ENCODE results near the gene DUSP16. TPM values are rescaled to one million over a fixed set of nuclear protein-coding genes. Genes with fewer than 3 reads are reported as not detected.

Gene DUSP16
- total and polyA plus RNA-seq, 2 of the 8 experiments (the other 6 are each of a cell fraction or from before 2014, with no cell fraction given): 31.6 to 55.9 TPM

- H2BK20ac ChIP-seq (ENCODE audit: low read length): no peak overlapping the region
Observed at GRCh38 chr12:12453635-12454034, 109.0 kb downstream of the DUSP16 start.

More at GRCh38 chr12:12453635-12454034, 109.0 kb downstream of the DUSP16 start:
- no peaks in the 10 kb centered on the region for H3K79me1 ChIP-seq (ENCODE audit: low read depth, low read length)
- no peaks in the 10 kb centered on the region for H3K23me2 ChIP-seq (ENCODE audit: low read depth, low read length)
- FAIRE-seq: no peak
- H3K4ac ChIP-seq (replicated peaks; ENCODE audit: insufficient read length, low read depth, low read length): no peak overlapping the region
- no peak overlapping the region for H3K18ac ChIP-seq (ENCODE audit: extremely low read depth, low read length)
- no peak overlapping the region for H2BK120ac ChIP-seq (replicated peaks; ENCODE audit: low read depth, low read length)
- H3K9ac ChIP-seq (replicated peaks in 1 of 4; ENCODE audit: extremely low read depth in 1 of 4, low read depth in 3 of 4, low read length in 3 of 4): no peak overlapping the region
- H3K56ac ChIP-seq (replicated peaks; ENCODE audit: insufficient read length, low read depth, low read length): no peak overlapping the region
- no peaks in the 10 kb centered on the region for H3K27me3 ChIP-seq (replicated peaks in 1 of 4; ENCODE audit: control insufficient read depth in 3 of 4, extremely low read depth in 1 of 4, insufficient read depth in 3 of 4, low read length in 3 of 4)
- no peak overlapping the region for H3K27ac ChIP-seq (ENCODE audit: low read depth, low read length)
- no peak overlapping the region for H3K4me3 ChIP-seq (ENCODE audit: extremely low read depth in 1 of 4, insufficient read depth in 2 of 4, low read depth in 3 of 4, low read length in 4 of 4)
- H3K23ac ChIP-seq (ENCODE audit: insufficient read length): no peak overlapping the region
- CTCF ChIA-PET (ENCODE audit: partially characterized antibody): interaction anchor here (1.6 to 2.1 kb wide), 2 partner anchors 13 to 21 kb away, joined by 3 to 9 read pairs; no protein-coding TSS in a partner anchor
- WGBS, 2 experiments (ENCODE audit: extremely low coverage in 1 of 2, insufficient coverage in 1 of 2, insufficient read length in 1 of 2, insufficient replicate concordance in 2 of 2, low coverage in 1 of 2, low lambda C conversion rate in 2 of 2, missing lambda C conversion rate in 1 of 2): 84% methylated on average over 1 of the region's 1 CpG; no CpG with 5 or more reads in 1 of the 2 experiments
- POLR2A ChIA-PET (ENCODE audit: partially characterized antibody): interaction anchor here (1.4 kb wide), 1 partner anchor 69 kb away, joined by 3 read pairs; no protein-coding TSS in a partner anchor
- TF ChIP-seq FOSL1 (IDR thresholded peaks at IDR 0.05; ENCODE audit: insufficient read depth, low read depth, low read length) (no peak), ASH2L (IDR thresholded peaks at IDR 0.05; ENCODE audit: low read length) (no peak), HDAC6 (IDR thresholded peaks at IDR 0.05; ENCODE audit: low read depth, low read length) (no peak), RNF2 (IDR thresholded peaks at IDR 0.05; ENCODE audit: borderline replicate concordance, low read depth, low read length, missing control alignments, poor library complexity, severe bottlenecking) (no peak), CEBPB (IDR thresholded peaks at IDR 0.05; ENCODE audit: low read depth, low read length) (no peak), CHD2 (IDR thresholded peaks at IDR 0.05; ENCODE audit: low read length) (no peak), CBX8 (IDR thresholded peaks at IDR 0.05; ENCODE audit: borderline replicate concordance, low read depth, low read length) (no peak)
- no peak overlapping the region for H2AK5ac ChIP-seq (ENCODE audit: low read depth, low read length)
- no peaks in the 10 kb centered on the region for H3K36me3 ChIP-seq (ENCODE audit: control insufficient read depth in 2 of 4, insufficient read depth in 4 of 4, low read length in 3 of 4)
- no peak overlapping the region for H4K8ac ChIP-seq (ENCODE audit: extremely low read depth, insufficient read depth, low read length)
- no peak overlapping the region for H4K91ac ChIP-seq (replicated peaks; ENCODE audit: insufficient read length, low read length)
- H2BK5ac ChIP-seq (ENCODE audit: low read depth, low read length): no peak overlapping the region
- H3K4me2 ChIP-seq (ENCODE audit: insufficient read depth in 1 of 2, low read depth in 2 of 2, low read length in 2 of 2): no peak overlapping the region
- peaks cover 0 to 2% (median 0%) of the 10 kb centered on the region in 4 experiments; a peak in 2 of 7 replicates for H3K4me1 ChIP-seq (replicated peaks in 1 of 4; ENCODE audit: control insufficient read depth in 3 of 4, insufficient read depth in 4 of 4, low read length in 3 of 4)
- no peaks in the 10 kb centered on the region for H4K20me1 ChIP-seq (replicated peaks in 1 of 2; ENCODE audit: control insufficient read depth in 1 of 2, insufficient read depth in 2 of 2, low read length in 2 of 2)
- no peaks in the 10 kb centered on the region for H3K9me3 ChIP-seq (ENCODE audit: insufficient read depth in 2 of 2, low read depth in 1 of 2, low read length in 1 of 2)
- no peak for DNase-seq (ENCODE audit: low read depth in 1 of 2, low spot score in 2 of 2)
- no peak overlapping the region for H2BK12ac ChIP-seq (ENCODE audit: low read depth, low read length)
- H2BK15ac ChIP-seq (ENCODE audit: low read length): no peak overlapping the region
- no peak overlapping the region for H4K5ac ChIP-seq (ENCODE audit: insufficient read length, low read depth, low read length)
- no peak overlapping the region for H2AFZ ChIP-seq (ENCODE audit: low read length)
- H3K14ac ChIP-seq (ENCODE audit: insufficient read length): no peak overlapping the region
- H3K79me2 ChIP-seq (ENCODE audit: control insufficient read depth in 1 of 2, insufficient read depth in 2 of 2, low read length in 2 of 2): no peaks in the 10 kb centered on the region
